ENCODE results near the gene WASHC2C.
"Not testable (repeated sequence)": the region's sequence is repeated elsewhere in the genome, so short reads cannot be mapped to it uniquely, and the experiment has no call there.

The WASHC2C gene

DNA sequence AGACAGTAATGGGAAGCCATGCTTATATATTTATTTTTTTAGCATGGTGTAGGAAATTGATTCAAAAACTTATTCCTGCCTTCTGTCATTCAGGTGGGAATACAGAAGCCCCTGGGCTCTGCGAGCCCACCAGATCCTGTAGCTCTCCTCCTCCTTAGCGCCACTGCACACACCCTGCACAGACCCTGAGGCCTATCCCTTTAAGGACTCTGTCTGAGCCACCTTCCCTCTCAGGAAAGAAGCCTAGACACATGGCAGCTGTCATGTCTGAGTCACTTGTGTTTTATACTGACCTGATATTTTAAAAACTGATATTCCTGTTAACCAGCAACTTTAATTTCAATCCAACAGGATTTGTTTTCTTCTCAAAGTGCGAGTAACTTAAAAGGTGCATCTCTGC lies 36.0 kb downstream of the WASHC2C start:
- not testable (repeated sequence) for DNase-seq

DNA sequence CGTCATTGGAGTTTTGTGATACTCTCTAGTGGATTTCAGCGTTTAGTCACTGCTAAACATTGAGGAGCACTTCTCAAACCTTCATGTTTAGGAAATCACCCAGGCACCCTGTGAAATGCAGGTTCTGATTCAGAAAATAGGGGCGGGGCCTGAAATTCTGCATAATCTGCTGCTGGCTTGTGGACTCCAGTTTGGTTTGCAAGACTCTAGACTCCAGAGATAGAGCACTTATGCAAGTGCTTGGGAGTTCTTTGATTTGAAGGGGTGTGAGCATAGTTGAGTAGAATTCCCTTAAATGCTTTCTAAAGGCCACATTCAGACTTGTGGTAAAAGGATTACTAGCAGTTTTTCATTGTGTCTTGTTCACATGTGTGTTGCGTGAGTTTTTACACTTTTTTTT lies 41.3 kb downstream of the WASHC2C start:
- DNase-seq, result not testable (repeated sequence)

DNA sequence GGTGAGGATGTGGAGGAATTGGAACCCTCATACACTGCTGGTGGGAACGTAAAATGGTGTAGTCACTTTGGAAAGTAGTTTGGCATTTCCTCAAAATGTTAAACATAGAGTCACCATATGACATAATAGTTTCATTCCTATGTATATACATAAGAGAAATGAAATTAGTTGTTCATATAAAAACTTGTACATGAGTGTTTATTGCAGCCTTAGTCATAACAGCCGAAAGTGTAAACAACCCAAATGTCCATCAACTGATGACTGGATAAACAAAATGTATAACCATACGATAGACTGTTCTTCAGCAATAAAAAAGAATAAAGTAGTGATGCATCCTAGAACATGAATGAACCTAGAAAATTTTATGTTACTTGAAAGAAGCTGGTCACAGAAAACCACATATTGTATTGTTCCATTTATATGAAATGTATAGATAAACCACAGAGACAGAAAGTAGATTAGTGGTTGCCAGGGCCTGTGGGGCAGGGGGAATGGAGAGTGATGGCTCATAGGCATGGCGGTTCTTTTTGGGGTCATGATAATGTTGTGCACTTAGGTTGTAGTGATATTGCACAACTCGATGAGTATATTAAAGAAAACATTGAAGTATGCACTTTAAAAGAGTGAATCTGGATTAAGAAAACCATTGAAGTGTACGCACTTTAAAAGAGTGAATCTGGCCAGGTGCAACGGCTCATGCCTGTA lies 44.8 kb downstream of the WASHC2C start:
- DNase-seq, result not testable (repeated sequence)

DNA sequence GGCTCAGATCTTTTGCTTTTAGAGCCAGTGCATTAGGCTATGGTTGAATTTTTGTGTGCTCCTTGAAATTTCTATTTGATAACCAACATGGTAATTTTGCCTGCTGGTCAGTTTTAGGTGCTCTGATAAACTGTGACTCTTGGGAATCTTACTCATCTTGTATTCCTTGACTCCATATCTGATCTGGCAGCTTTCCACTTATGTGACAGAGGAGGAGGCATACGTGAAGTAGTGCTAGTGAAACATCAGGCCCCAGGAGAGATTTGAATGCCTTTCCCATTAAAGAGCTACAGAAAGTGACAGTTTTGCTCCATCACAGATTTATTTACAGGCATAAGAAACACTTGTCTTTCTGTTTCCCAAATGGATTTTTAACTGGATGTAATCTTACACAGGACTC lies 59.2 kb downstream of the WASHC2C start:
- DNase-seq, result not testable (repeated sequence)

DNA sequence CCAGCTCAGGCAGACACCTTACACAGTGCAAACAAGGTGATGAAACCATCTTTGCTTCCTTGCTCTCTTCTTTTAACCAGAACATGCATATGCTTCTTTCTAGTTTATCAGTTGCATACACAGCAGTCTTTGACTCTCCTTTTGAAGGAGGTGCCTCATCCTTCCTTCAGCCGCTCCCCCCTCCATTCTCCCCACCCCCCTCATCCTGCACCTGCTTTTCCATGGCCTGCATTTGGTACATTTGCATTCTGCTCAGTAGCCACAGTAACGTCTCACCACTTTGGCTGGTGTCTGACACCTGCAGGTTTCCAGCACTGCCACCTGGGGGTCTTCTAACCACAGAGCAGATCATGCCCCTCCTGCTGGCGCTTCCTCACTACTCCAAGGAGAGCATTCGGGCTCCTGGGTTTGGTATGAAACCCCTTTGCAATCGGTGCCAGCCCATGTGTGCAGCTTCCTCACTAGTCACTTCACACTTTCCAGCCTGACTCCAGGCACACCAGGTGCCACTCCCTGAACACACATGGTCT lies 60.2 kb downstream of the WASHC2C start:
- DNase-seq, result not testable (repeated sequence)

DNA sequence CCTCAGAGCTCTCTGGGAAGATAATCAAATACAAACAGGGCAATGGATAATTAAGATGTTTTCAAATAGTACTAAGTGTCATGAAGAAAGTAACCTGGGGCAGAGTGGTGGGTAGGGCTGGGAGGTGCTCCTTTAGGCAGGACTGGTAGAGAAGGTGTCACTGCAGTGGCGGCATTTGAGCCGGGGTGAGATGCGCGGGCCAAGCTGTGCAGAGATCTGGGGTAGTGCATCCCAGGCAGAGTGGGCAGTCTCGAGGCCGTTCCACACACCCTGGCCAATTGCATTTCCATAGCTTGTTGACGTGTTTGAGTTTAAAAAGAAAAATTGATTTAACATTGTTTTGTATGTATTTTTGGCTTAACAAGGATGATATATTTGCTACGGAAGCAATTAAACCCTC lies 62.9 kb downstream of the WASHC2C start:
- DNase-seq, result not testable (repeated sequence)

DNA sequence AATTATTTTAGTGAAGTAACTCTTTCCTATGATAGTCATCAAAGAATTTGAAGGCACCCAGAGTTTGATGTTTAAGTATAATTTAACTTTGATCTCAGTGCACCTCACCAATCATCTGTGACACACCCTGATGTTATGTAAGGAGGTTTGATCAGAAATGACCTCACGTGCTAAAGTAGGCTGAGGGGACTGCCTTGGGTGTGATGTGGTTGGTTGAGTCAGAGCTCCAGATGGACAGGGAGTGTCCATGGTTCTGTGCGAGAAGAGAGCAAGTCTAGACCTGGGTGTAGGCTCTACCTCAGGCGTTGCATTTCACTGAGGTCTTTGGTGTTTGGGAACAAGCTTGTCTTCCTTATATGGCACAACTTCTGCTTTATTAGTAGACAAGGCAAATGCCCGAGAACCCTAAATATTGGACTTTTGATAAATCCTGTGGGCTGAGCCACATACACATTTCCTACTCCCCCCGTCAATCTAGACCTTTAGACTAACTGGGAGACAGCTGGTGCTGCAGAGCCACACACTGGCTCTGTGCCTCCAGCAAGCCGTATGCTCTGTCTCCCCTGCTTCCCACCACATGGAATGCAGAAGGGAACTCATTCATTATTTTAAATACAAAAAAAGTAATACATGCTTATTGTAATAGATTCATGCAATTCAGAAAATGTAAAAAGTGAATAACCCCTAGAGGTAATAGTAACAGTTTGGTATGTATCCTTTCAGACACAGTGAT lies 63.8 kb downstream of the WASHC2C start:
- not testable (repeated sequence) for DNase-seq

DNA sequence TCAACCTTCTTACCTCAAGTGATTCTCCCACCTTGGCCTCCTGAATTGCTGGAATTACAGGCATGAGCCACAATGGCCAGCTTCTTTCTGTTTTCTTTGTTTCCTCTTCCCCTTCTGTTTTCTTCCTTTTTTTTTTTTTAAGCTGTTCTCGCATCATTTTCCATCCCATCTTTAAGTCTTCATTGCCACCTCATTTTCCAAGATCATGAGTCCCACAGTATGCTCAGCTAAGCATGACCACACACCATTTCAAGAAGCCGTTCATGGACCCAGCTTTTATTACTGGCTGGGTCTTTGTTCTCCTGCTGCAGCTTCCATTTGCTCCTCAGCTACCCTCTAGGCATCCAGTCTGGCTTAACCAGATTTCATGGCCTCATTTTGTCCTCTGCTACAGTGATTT lies 67.7 kb downstream of the WASHC2C start:
- not testable (repeated sequence) for DNase-seq

DNA sequence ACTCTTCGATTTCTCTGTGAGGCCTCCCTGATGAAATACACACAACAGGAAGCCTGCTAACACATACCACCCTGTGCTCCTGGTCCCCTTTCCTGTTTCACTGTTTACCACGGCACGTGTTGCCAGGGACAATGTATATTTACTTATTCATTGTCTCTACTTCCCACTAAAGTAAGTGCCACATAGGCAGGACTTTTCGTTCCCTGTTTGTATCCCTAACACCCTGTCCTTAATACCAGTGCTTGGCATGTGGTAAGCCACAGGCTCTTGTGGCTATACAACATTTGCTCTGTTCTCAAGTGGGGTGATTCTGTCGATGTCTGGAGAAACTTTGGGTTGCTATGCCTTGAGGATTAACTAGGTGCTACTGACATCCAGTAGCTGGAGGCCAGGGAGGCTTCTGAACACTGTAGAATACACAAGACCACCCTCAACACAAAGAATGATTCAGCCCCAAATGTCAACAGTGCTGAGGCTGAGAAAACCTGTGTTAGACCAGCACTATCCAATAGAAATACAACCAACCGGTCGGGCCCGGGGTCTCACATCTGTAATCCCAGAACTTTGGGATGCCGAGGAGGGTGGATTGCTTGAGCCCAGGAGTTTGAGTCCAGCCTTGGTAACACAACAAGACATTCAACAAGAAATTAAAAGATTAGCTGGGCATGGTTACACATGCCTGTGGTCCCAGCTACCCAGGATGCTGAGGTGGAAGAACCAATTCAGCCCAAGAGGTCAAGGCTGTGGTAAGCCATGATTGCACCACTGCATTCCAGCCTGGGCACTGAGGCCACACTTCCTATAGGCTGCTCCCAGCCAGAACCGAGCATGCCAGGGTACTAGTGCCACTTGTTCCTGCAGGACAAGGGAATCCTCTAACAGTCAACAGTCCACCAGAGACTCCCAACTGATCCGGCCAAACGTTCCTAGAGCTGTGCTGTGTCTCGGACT lies 76.3 kb downstream of the WASHC2C start:
- DNase-seq, result not testable (repeated sequence)

DNA sequence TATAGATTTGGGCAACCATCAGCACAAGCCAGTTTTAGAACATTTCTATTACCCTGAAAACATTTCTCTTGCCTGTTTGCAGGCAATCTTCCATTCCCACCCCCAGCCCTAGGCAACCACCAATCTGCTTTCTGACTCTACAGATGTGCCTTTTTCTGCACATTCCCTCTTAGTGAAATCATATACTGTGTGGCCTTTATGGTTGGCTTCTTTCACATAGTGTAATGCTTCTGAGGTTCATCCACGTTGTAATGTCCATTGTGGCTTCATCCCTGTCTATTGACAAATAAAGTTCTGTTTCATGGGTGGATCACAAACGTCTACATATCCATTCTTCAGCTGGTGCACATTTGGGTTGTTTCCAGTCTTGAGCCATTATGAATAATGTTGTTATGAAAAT lies 77.9 kb downstream of the WASHC2C start:
- not testable (repeated sequence) for DNase-seq

DNA sequence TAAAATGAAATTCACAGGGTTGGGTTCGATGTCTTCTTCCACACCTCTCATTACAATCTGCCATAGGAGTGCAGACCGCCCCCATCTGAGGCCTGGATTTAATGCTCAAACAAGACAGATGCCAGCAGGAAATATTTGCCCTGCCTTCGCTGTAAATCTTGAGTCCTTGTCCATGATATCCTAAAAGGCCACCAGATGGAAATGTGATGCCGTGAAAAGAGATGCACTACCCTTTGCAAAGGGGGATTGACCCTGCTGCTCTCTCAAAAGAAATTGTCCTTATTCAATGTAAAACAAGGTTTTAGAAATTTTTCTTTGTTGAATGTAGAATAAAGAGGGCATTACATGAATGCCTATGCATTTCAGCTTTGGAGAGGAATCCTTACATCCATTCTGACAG lies 82.8 kb downstream of the WASHC2C start:
- DNase-seq, result peak; percentile 47

DNA sequence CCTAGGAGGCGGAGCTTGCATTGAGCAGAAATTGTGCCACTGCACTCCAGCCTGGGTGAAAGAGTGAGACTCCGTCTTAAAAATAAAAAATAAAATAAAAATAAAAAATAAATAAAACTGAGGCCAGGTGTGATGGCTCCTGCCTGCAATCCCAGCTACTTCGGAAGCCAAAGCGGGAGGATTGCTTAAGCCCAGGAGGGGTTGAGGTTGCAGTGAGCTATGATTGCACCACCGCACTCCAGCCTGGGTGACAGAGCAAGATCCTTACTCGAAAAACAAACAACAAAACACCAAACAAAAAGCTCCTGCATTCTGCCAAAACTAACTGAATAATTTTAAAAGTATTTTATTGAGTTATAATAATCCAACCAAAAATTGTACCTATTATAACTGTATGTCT lies 84.0 kb downstream of the WASHC2C start:
- DNase-seq, result no peak

DNA sequence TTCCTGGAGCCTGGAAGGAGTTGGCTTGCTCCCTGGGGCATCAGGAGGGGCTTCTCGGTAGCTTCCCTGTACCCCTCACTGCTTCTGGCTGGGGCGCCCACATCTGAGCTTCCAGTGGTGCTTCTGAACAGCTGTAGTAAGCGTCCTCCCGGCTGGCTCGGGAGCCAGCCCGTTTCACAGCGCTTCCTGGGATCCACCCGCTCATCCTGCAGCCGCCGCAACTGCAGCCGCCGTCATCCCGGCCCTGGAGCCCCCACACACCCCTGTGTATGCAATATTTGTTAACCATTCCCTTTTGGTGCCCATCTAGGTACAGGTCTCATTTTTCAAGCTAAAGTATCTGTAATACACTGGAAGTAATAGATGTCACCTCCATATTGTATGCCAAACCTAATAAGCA lies 85.9 kb downstream of the WASHC2C start:
- DNase-seq, result not testable (repeated sequence)

DNA sequence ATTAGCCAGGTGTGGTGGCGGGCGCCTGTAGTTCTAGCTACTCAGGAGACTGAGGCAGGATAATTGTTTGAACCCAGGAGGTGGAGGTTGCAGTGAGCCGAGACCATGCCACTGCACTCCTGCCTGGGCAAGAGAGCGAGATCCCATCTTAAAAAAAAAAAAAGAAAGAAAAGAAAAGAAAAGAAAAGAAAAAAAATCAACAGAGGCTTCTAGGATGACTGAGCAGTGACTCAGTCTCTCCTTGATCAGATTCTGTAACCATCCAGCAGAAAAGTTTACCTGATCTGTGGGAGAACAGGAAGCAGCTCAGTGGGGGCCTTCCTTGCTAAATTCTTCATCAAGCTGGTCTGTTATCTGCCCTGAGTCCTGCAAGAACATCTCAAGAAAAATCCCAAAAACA lies 87.1 kb downstream of the WASHC2C start:
- not testable (repeated sequence) for DNase-seq

DNA sequence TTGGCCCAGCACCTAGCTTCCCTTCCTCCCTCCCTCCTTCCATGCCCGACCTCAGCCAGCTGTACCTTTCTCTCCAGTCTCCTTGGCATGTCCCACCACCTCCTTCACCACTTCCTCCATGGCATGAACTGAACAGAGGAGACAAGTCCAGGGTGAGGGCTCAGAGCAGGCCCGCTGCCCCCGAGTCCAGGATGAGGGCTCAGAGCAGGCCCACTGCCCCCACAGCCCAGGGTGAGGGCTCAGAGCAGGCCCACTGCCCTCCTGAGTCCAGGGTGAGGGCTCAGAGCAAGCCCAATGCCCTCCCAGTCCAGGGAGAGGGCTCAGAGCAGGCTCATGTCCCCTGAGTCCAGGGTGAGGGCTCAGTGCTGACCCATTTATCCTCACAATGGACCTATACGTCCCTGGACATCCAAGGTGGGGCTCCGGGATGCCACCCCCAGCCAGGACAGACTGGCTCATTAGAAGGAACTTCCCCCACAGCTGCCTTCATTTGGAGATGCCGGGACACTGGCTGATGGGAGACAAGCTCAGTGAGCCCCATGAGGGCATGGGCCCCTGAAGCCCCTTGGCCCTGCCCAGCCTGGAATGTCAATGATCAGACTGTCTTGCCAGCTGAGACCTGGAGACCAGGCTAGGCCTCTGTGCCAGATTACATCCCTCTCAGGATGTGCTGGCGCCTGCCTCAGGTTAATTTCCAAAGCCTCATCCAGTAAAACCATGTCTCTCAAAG lies 90.2 kb downstream of the WASHC2C start:
- DNase-seq, result no peak

DNA sequence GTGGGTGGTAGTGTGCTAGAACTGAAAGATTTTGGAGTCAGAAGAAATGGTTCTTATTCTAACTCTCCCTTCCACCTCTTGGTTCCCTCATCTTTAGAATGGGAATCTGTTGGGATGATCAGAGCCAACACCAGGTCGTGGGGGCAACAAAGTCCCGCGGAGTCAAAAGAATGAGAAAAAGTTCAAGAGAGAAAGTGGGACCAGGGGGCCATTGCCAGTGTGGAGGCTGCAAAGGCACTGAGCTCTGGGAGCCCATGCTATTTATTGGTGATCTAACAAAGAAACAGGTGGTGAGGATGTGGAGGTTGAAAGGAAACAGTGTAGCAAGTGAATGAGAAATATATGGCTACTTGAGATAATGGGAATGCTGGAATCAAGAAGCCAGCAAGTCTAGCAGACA lies 90.8 kb downstream of the WASHC2C start:
- DNase-seq, result no peak

DNA sequence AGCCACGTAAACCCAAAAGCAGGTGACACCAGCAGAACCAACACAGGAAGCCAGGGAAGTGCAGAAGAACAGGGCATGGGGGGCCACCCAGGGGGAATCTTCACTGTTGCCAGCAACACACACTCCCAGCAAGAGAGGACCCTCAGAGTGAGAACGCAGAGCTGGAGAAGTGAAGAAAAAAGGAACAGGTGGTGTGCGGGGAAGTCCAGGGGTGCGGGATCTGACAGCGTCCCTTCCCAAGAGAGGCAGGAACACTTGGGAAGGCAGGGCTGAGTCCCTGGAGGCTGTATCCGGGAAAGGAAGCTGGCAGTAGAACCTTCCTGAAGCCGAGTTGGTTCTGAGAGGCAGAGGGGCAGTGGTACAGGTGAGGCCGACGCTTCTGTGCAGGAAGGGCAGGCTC lies 92.5 kb downstream of the WASHC2C start:
- no peak for DNase-seq

DNA sequence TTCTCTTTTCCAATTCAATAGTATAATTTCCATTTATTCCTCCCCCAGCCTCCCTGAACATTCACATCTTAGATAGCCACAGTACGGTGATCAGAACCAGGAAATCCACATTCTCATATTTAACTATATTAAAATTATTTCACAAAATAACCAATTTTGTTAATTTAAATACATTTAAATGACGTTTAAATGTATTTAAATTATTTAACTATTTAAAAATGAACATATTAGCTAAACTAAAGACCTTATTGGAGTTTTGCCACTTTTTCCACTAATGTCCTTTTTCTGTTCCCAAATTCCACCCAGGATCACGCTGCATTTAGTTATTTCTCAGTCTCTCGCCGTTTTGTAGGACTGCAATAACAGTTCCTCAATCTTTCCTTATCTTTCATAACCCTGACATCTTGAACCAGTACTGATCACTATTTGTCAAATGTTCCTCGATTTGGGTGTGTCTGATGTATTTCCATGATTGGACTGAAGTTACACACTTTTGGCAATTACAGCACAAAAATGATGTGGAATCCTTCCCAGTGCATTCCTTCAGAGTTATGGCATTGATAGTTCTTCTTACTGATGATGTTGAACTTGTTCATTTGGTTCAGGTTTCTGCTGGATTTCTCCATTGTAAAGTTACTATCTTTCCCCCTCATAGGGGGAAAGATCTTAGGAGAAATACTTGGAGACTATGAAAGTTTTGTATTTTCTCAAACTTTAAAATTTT lies 93.2 kb downstream of the WASHC2C start:
- DNase-seq, result not testable (repeated sequence)

DNA sequence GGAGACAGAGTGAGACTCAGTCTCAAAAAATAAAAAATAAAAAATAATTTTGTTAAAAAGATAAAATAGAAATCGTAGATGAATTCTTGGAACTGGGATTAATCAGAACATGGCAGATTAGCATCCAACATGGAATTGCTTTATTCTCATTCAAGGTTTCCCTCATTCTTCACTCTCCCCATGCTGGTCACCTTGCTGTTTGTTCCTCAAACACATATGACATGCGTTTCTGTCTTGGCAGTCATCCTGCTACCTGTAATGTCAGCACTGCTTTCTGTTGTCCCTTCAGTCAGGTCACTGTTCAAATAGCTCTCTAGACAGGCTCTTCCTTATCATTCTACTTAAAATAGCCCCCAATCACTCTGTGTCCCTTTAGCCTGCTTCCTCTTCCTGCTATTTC lies 95.9 kb downstream of the WASHC2C start:
- not testable (repeated sequence) for DNase-seq

All from NCI-H82 (cell line).